GM13976 (cell line): Measurements from ENCODE around the gene DNAJC27.

Source experiments
- DNase-seq: peaks from one replicate; pipeline ENCODE4 v3.0.0; 2012; ENCODE audit warnings: low spot score
- in situ Hi-C: fragments of 300-500 bp; cut with MboI; formaldehyde crosslinking; loops from one replicate; pipeline ENCODE4 v1.12.0; 2022; ENCODE audit warnings: low sequenced_read_pairs, mixed read lengths, inconsistent platforms; ENCODE audit not compliant: unreplicated experiment
- TF ChIP-seq, protein P1 (sequence below): IDR thresholded peaks from 2 replicates; pipeline ENCODE4 v1.5.1; 2012; ENCODE audit warnings: borderline replicate concordance, mild to moderate bottlenecking; ENCODE audit not compliant: insufficient read depth; ENCODE audit errors: extremely low read depth, missing control alignments, control extremely low read depth

The DNAJC27 gene

DNA sequence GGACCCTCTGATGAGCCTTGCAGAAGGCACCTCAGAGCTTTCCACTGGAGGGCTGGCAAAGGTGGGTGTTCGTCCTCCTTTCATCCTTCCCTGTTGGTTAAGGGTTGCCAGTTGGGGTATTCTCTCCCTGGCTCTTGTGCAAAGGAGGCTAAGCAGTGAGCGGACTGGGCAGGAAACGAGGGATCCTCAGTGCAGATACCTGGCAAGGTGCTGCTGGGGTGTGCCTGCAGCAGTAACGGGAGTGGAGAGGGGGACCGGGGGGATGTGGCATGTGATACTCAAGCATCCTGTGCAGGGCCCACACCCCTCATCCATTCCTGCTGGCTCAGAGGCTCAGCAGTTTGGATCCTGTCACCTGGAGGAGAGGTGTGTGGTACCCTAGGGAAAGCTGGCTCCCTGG, 47.5 kb downstream of the DNAJC27 start:
- DNase-seq = no peak
- TF ChIP-seq, protein P1, sequence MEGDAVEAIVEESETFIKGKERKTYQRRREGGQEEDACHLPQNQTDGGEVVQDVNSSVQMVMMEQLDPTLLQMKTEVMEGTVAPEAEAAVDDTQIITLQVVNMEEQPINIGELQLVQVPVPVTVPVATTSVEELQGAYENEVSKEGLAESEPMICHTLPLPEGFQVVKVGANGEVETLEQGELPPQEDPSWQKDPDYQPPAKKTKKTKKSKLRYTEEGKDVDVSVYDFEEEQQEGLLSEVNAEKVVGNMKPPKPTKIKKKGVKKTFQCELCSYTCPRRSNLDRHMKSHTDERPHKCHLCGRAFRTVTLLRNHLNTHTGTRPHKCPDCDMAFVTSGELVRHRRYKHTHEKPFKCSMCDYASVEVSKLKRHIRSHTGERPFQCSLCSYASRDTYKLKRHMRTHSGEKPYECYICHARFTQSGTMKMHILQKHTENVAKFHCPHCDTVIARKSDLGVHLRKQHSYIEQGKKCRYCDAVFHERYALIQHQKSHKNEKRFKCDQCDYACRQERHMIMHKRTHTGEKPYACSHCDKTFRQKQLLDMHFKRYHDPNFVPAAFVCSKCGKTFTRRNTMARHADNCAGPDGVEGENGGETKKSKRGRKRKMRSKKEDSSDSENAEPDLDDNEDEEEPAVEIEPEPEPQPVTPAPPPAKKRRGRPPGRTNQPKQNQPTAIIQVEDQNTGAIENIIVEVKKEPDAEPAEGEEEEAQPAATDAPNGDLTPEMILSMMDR = no peak
- in situ Hi-C loops = no loop called here

DNA sequence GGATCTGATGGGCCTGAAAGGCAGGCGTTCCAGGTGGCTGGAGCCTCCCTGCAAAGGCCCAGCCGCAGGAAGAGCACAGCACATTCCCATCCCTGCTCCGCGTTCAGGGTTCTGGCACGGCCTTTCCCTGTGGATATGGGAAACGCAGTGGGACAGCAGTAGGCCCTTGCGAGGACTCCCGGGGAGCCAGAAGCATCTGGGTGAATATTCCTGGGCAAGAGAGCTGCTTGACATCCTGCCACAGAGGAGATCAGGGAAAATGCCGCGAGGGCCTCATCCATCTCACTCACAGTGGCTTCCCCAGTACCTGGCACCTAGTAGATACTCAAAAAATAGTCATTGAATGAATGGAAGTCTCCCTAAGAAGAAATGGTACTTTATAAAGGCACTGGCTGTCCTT, 48.6 kb downstream of the DNAJC27 start:
- TF ChIP-seq, protein P1 = no peak
- in situ Hi-C loops = no loop called here
- no peak for DNase-seq

DNA sequence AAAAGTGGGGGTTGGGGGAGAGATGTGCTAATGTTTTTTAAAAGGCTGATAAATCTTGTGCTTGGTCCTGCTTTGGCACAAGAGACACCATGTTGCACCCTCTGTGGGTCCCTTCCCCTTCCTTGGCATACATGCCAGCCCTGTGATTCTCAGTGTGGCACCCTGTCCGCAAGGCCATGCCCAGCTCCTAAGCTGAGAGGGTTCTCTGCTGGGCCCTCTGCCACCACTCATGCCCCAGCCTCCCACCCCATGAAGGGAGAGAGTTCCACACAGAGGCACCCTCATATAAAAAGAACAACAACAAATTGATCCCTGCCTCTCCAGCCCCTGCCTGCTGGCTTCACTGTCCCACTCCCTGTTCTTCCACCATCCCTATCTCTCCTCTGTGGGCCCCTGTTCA, 49.2 kb downstream of the DNAJC27 start:
- in situ Hi-C loops = no loop called here
- TF ChIP-seq, protein P1 = no peak
- no peak for DNase-seq

DNA sequence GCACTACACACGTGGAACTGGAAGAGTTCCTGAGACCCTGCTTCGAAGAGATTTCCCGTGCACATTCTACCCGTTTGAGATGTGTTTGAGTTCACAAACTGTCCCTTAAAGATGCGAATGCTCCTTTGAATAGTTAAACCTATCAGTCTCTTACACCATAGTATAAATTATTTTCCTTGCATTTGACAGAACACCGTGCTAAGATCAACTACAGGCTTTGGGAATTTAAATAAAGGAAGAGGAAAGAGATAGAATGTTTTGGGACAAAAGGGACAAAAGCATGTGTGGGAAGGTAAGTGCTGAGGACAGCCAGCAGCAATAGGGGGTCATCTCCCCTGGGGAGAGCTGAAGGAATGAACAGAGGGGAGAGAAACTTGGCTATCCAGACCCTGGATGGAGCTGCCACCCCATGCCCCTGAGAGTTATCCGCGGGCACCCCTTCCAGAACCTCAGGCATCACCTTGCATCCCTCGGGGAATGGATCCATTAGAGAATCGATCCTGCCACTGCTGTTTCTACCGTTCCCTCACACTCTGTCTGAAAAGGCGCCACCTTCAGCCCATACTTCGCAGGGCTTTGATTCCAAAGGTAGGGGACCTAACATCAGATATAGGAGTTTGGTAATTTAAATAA, 50.8 kb downstream of the DNAJC27 start:
- TF ChIP-seq, protein P1 = peak; percentile 51
- in situ Hi-C loops = no loop called here
- DNase-seq = peak; percentile 52

DNA sequence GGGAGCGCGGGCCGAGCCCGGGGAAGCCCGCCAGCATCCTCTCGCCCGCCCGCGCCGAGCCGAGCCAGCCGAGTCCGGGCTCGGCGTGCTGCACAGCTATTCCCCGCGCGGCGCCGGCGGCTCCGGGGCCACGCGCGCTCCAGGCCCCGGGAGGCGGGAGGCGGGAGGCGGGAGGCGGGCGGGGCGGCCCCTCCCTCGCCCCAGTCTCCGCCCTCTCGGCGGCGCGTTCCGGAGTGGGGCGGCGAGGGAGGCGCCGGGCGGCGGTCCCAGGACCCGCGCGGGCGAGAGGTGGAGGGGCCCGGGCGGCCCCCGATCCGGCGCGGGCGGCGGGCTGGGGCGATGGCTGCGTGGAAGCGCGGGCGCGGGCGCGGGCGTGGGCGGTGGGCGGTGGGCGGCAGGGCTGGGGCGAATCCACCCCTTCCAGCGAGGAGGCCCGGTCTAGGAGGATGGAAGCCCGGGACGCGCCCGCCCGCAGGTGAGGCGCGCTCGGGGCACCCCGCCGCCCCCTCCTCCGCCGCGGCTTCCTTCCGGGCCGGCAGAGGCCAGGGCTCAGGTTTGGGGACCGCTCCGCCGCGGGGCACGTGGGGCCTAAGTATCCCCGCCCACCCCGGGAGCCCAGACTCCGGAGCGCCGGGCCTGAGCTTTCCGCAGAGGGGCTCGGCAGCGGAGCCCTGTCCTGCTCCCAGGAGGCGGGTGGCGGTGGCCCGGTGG, 51.5 kb downstream of the DNAJC27 start, which contains the start of gene ADCY3:
Gene ADCY3 (minus strand): TSS at position 140 of the 711 bp plus-strand sequence. CDS start 1,250 bp downstream, outside the sequence.
- peak; percentile 87 for DNase-seq
- TF ChIP-seq, protein P1 = no peak
- in situ Hi-C loops = no loop called here

DNA sequence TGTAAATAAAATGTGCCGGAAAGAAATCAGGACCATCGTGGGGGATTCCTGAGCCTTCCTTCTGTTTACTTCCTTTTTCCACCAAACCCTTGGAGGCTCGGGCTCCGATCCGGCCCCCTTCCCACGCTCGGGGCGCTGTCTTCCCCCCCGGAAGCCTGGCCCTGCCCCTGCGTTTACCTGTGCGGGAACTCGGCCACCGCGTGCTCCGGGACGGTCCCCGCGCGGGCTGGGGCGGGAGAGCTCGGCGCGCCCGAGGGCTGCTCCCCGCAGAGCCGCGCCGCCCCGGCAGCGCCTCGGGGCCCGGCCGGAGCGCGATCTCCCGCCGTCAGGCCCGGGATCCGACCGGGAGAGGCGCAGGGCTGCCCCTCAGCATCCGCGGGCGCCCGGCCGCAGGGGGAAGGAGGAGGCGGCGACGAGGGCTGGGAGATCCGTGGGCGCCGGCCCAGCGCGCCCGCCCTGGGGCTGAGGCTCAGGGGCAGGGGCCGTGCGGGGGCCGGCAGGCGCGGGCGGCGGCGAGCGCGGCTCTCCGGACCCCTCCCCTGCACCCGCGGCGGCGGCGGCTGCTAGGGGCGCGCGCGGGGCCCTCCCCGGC, 52.2 kb downstream of the DNAJC27 start:
- TF ChIP-seq, protein P1 = no peak
- DNase-seq = peak; percentile 69
- in situ Hi-C loops = no loop called here
